ENCODE data around the gene SQOR. TPM values are rescaled to one million over a fixed set of nuclear protein-coding genes. Genes with fewer than 3 reads are reported as not detected.

Gene SQOR
- total RNA-seq (2014; rRNA removed; shearing (Covaris generic)): 19.0 and 21.7 TPM in 2 replicates

GRCh38 chr15:45634432-45635190 lies at the start of gene SQOR:
TSS of gene SQOR (plus strand) at chr15:45635029. CDS start at chr15:45658924, 23,895 bp downstream.
- peak; percentile 55 for DNase-seq (ENCODE audit: low spot score)

GRCh38 chr15:45585069-45585791 lies 49.6 kb upstream of the SQOR start:
- DNase-seq (ENCODE audit: low spot score): no peak

GRCh38 chr15:45586125-45586524 lies 48.7 kb upstream of the SQOR start:
- DNase-seq (ENCODE audit: low spot score): no peak

GRCh38 chr15:45586601-45587094 lies 48.2 kb upstream of the SQOR start:
- peak; percentile 6 for DNase-seq (ENCODE audit: low spot score)

GRCh38 chr15:45587095-45587862 lies 47.5 kb upstream of the SQOR start, which contains the start of gene BLOC1S6:
TSS of gene BLOC1S6 (plus strand) at chr15:45587379. CDS start at chr15:45587444, 65 bp downstream.
- DNase-seq (ENCODE audit: low spot score): peak; percentile 84

GRCh38 chr15:45587863-45588170 lies 47.0 kb upstream of the SQOR start:
- no peak for DNase-seq (ENCODE audit: low spot score)

GRCh38 chr15:45588219-45588875 lies 46.5 kb upstream of the SQOR start:
- no peak for DNase-seq (ENCODE audit: low spot score)

- DNase-seq (ENCODE audit: low spot score): no peak
These were observed 45.6 kb upstream of the SQOR start for GRCh38 chr15:45589256-45589655.

- DNase-seq (ENCODE audit: low spot score): no peak
These were observed 40.5 kb upstream of the SQOR start for GRCh38 chr15:45594319-45594718.

GRCh38 chr15:45594835-45595530 lies 39.8 kb upstream of the SQOR start:
- DNase-seq (ENCODE audit: low spot score): no peak

- no peak for DNase-seq (ENCODE audit: low spot score)
These were observed 30.9 kb upstream of the SQOR start for GRCh38 chr15:45603881-45604280.

- no peak for DNase-seq (ENCODE audit: low spot score)
These were observed 30.5 kb upstream of the SQOR start for GRCh38 chr15:45604326-45604725.

- no peak for DNase-seq (ENCODE audit: low spot score)
These were observed 28.4 kb upstream of the SQOR start for GRCh38 chr15:45606413-45606812.

- DNase-seq (ENCODE audit: low spot score): no peak
These were observed 28.0 kb upstream of the SQOR start for GRCh38 chr15:45606841-45607240.

- DNase-seq (ENCODE audit: low spot score): peak; percentile 30
These were observed 23.5 kb upstream of the SQOR start for GRCh38 chr15:45611305-45611704.

- DNase-seq (ENCODE audit: low spot score): no peak
These were observed 21.9 kb upstream of the SQOR start for GRCh38 chr15:45612790-45613415.

GRCh38 chr15:45616901-45617323 lies 17.9 kb upstream of the SQOR start:
- no peak for DNase-seq (ENCODE audit: low spot score)

GRCh38 chr15:45618813-45619212 lies 16.0 kb upstream of the SQOR start:
- no peak for DNase-seq (ENCODE audit: low spot score)

GRCh38 chr15:45628136-45628535 lies 6.7 kb upstream of the SQOR start:
- DNase-seq (ENCODE audit: low spot score): no peak

- peak; percentile 61 for DNase-seq (ENCODE audit: low spot score)
These were observed 3.7 kb upstream of the SQOR start for GRCh38 chr15:45630917-45631691.

Data from A172 (cell line).